Ovary (tissue), 9 donors: ENCODE results near the gene DNAJC27. TPM values are rescaled to one million over a fixed set of nuclear protein-coding genes. Genes with fewer than 3 reads are reported as not detected.

ENCODE experiments used
- DNase-seq, 5 donors: peaks; one replicate each; pipeline ENCODE4 v3.0.0-alpha.2; 2019 to 2020
- H3K27ac ChIP-seq, 2 donors: fragments of 200-600 bp; one replicate each; pipeline versions ENCODE4 v1.5.1 to v1.8.0; 2019 to 2022
- H3K27me3 ChIP-seq: fragments of 200-600 bp; one replicate; pipeline ENCODE4 v1.8.0; 2022
- H3K36me3 ChIP-seq: fragments of 200-600 bp; sonication (generic); one replicate; pipeline ENCODE4 v1.5.1; 2019
- H3K4me1 ChIP-seq: one replicate; pipeline ENCODE4 v1.8.1; 2013; ENCODE audit warnings: mild to moderate bottlenecking, moderate library complexity; ENCODE audit not compliant: insufficient read depth
- H3K4me3 ChIP-seq: fragments of 200-600 bp; sonication (generic); one replicate; pipeline ENCODE4 v1.5.1; 2017
- H3K9me3 ChIP-seq, 2 donors: fragments of 200-600 bp in 1 of 2; sonication (generic) in 1 of 2; one replicate each; pipeline versions ENCODE4 v1.5.1 to v1.8.1; 2013 to 2019; ENCODE audit warnings: mild to moderate bottlenecking in 1 of 2, moderate library complexity in 1 of 2
- EP300 ChIP-seq: sonication (generic); formaldehyde crosslinking; IDR thresholded peaks from one replicate; pipeline ENCODE4 v1.6.1; 2017; ENCODE audit warnings: antibody characterized with exemption
- POLR2A ChIP-seq: fragments of 450-650 bp; IDR thresholded peaks from one replicate; pipeline ENCODE4 v1.6.1; 2017; ENCODE audit warnings: antibody characterized with exemption, mild to moderate bottlenecking, moderate library complexity
- WGBS, 3 donors: extraction: QIAGEN DNeasy Blood & Tissue Kit in 1 of 3; methylation state at CpG; one replicate each; pipeline versions ENCODE4 v1.1.5 to v1.1.7; 2013 to 2017; 5-methylcytosine and 5-hydroxymethylcytosine counted together
- intact Hi-C, 4 donors: fragments of 100-400 bp; cut with DNase I; formaldehyde crosslinking; loops; one replicate each; pipeline versions ENCODE4 v1.11.0 to v1.15.1; 2022 to 2023
- polyA plus RNA-seq, 2 donors: library from polyadenylated mRNA; stranded (reverse); fragments of 200-250 nt in 1 of 2; fragments of 350-450 nt in 1 of 2; fragmentation: Illumina TruSeq in 1 of 2; extraction: RNeasy Lipid Tissue Mini Kit (QIAGEN cat#74804) in 1 of 2; gene quantifications; one replicate each; pipeline ENCODE4 v1.2.3, GENCODE V29; 2013 to 2014
- total RNA-seq, 7 donors: library from RNA; depleted of rRNA in 2 of 7; stranded (reverse); fragments of >200 nt in 2 of 7; fragmentation: NEBNext Ultra II Directional in 3 of 7; extraction: Animal tissue kit (Norgen Biotek cat#: 25700) in 3 of 7; gene quantifications; one replicate each; pipeline versions ENCODE4 v1.1.0 to v1.2.4, GENCODE V29; 2016 to 2023
- TF ChIP-seq, protein P1 (sequence below), 3 donors: fragments of 450-650 bp in 2 of 3; fragments of 200-600 bp in 1 of 3; IDR thresholded peaks; one replicate each; pipeline versions ENCODE4 v1.5.1 to v1.8.0; 2016 to 2022; ENCODE audit warnings: antibody characterized with exemption in 3 of 3, mild to moderate bottlenecking in 1 of 3
- donor health status: DM: no; HTN: no; CAD: no; lungs with moderate emphysema.
- donor health status: DM: no; HTN: no; CAD: no.
- donor health status: Bipolar disorder and iron deficiency.
- donor health status: DM: yes; HTN: yes; CAD: no.
- donor health status: DM: no; HTN: no; CAD: no.
- donor health status: DM: yes; HTN: yes; CAD: no.

DNAJC27 gene
- total and polyA plus RNA-seq, 9 donors, result 6.0 to 17.6 (median 12.9) TPM

GRCh38 chr2:24984912-24985311 is 13.2 kb upstream of the DNAJC27 start:
- H3K36me3 ChIP-seq, result no peaks in the 10 kb centered on the region
- no peaks in the 10 kb centered on the region for H3K27me3 ChIP-seq
- peak overlapping the region in 1 of 2 donors; percentile 20 for H3K27ac ChIP-seq
- no peak overlapping the region for H3K4me3 ChIP-seq
- H3K9me3 ChIP-seq, result no peaks in the 10 kb centered on the region
- peak; percentile 63 to 82 (median 76) for DNase-seq
- intact Hi-C loops, result no loop called here
- peaks cover 10% of the 10 kb centered on the region for H3K4me1 ChIP-seq
- TF ChIP-seq, protein P1, sequence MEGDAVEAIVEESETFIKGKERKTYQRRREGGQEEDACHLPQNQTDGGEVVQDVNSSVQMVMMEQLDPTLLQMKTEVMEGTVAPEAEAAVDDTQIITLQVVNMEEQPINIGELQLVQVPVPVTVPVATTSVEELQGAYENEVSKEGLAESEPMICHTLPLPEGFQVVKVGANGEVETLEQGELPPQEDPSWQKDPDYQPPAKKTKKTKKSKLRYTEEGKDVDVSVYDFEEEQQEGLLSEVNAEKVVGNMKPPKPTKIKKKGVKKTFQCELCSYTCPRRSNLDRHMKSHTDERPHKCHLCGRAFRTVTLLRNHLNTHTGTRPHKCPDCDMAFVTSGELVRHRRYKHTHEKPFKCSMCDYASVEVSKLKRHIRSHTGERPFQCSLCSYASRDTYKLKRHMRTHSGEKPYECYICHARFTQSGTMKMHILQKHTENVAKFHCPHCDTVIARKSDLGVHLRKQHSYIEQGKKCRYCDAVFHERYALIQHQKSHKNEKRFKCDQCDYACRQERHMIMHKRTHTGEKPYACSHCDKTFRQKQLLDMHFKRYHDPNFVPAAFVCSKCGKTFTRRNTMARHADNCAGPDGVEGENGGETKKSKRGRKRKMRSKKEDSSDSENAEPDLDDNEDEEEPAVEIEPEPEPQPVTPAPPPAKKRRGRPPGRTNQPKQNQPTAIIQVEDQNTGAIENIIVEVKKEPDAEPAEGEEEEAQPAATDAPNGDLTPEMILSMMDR (IDR thresholded peaks at IDR 0.05), result no peak
- TF ChIP-seq EP300 (no peak), POLR2A (no peak)
- WGBS, 3 donors, result 10 to 15% (median 11%) methylated on average over 8 of the region's 8 CpGs

GRCh38 chr2:24981411-24982136 is 9.8 kb upstream of the DNAJC27 start:
- Histone ChIP-seq H3K27me3 (no peaks in the 10 kb centered on the region), H3K27ac (no peak overlapping the region), H3K9me3 (no peaks in the 10 kb centered on the region), H3K36me3 (no peaks in the 10 kb centered on the region), H3K4me1 (peaks cover 7% of the 10 kb centered on the region), H3K4me3 (no peak overlapping the region)
- TF ChIP-seq POLR2A (no peak), EP300 (no peak)
- TF ChIP-seq, protein P1 (IDR thresholded peaks at IDR 0.05), result no peak
- intact Hi-C loops, result no loop called here
- WGBS, 3 donors, result 41 to 52% (median 47%) methylated on average over 3 of the region's 3 CpGs
- DNase-seq, result no peak

- H3K4me1 ChIP-seq, result peaks cover 1% of the 10 kb centered on the region
- no peaks in the 10 kb centered on the region for H3K36me3 ChIP-seq
- no peak for DNase-seq
- H3K9me3 ChIP-seq, result no peaks in the 10 kb centered on the region
- WGBS, 3 donors, result 41 to 55% (median 46%) methylated on average over 1 of the region's 1 CpG
- no peak overlapping the region for H3K27ac ChIP-seq
- intact Hi-C loops, result loop anchor here (2.0 to 10.0 kb wide), 3 partner anchors 149 to 216 kb away; no protein-coding TSS in a partner anchor
- H3K27me3 ChIP-seq, result no peaks in the 10 kb centered on the region
- TF ChIP-seq, protein P1 (IDR thresholded peaks at IDR 0.05), result no peak
- H3K4me3 ChIP-seq, result no peak overlapping the region
These were observed 6.9 kb upstream of the DNAJC27 start for GRCh38 chr2:24978661-24979060.

GRCh38 chr2:24977631-24978030 is 5.9 kb upstream of the DNAJC27 start:
- 82 to 86% (median 85%) methylated on average over 2 of the region's 2 CpGs for WGBS, 3 donors
- intact Hi-C loops, result loop anchor here (2.0 to 10.0 kb wide), 3 partner anchors 150 to 217 kb away; no protein-coding TSS in a partner anchor
- DNase-seq, result no peak
- no peak for TF ChIP-seq POLR2A
- no peak for TF ChIP-seq EP300
- TF ChIP-seq, protein P1 (IDR thresholded peaks at IDR 0.05), result no peak
- Histone ChIP-seq H3K27me3 (no peaks in the 10 kb centered on the region), H3K9me3 (no peaks in the 10 kb centered on the region), H3K36me3 (no peaks in the 10 kb centered on the region), H3K4me3 (no peak overlapping the region), H3K27ac (no peak overlapping the region), H3K4me1 (peaks cover 1% of the 10 kb centered on the region)
